PC-9 (cell line): ENCODE measurements around the gene RGS11. TPM values are rescaled to one million over a fixed set of nuclear protein-coding genes. Genes with fewer than 3 reads are reported as not detected.
"Not testable (repeated sequence)": the region's sequence is repeated elsewhere in the genome, so short reads cannot be mapped to it uniquely, and the experiment has no call there.

Experiments used
- BruUV-seq: library from RNA; stranded (reverse); fragments of 400-500 nt; replicated peaks from 2 replicates; lab custom pipeline; 2021; lab: Mats Ljungman, UMichigan
- CTCF ChIA-PET: fragments of 300-600 bp; sonication (Branson Sonifier 250); formaldehyde crosslinking; loops from one replicate; lab custom pipeline; 2022; ENCODE audit warnings: antibody characterized with exemption; lab: Charles Lee
- POLR2A ChIA-PET: fragments of 300-600 bp; sonication (Branson Sonifier 250); formaldehyde crosslinking; loops from one replicate; lab custom pipeline; 2022; ENCODE audit warnings: antibody characterized with exemption; ENCODE audit not compliant: unreplicated experiment; lab: Charles Lee
- DNase-seq, 2 experiments: peaks; one replicate each; pipeline versions ENCODE4 v3.0.0 to v3.0.0-alpha.2; 2015 to 2022; ENCODE audit warnings: mixed read lengths in 1 of 2
- H2AFZ ChIP-seq: fragments of 200-600 bp; sonication (generic); 2 replicates; pipeline ENCODE4 v1.8.1; 2017; ENCODE audit warnings: antibody characterized with exemption
- H3F3A ChIP-seq: fragments of 200-600 bp; sonication (generic); 2 replicates; pipeline ENCODE4 v1.8.1; 2017; ENCODE audit warnings: antibody characterized with exemption, mild to moderate bottlenecking, low read depth; ENCODE audit not compliant: insufficient read depth
- H3K27ac ChIP-seq: fragments of 200-600 bp; sonication (generic); 2 replicates; pipeline ENCODE4 v1.6.1; 2016; ENCODE audit warnings: mixed run types
- H3K27me3 ChIP-seq: fragments of 200-600 bp; sonication (generic); 2 replicates; pipeline ENCODE4 v1.6.1; 2016; ENCODE audit warnings: low read depth, mixed run types; ENCODE audit not compliant: insufficient read depth
- H3K36me3 ChIP-seq: fragments of 200-600 bp; sonication (generic); 2 replicates; pipeline ENCODE4 v1.6.1; 2016; ENCODE audit warnings: low read depth, mixed run types
- H3K4me1 ChIP-seq: fragments of 200-600 bp; sonication (generic); replicated peaks from 2 replicates; pipeline ENCODE4 v1.6.1; 2016; ENCODE audit warnings: mixed run types; ENCODE audit not compliant: insufficient read depth
- H3K4me2 ChIP-seq: fragments of 200-600 bp; sonication (generic); 2 replicates; pipeline ENCODE4 v1.6.1; 2017; ENCODE audit warnings: mixed run types
- H3K4me3 ChIP-seq: fragments of 200-600 bp; sonication (generic); 2 replicates; pipeline ENCODE4 v1.6.1; 2016; ENCODE audit warnings: mixed run types
- H3K79me2 ChIP-seq: fragments of 200-600 bp; sonication (generic); 2 replicates; pipeline ENCODE4 v1.6.1; 2017; ENCODE audit warnings: low read depth, mixed run types
- H3K9me2 ChIP-seq: fragments of 200-600 bp; sonication (generic); 2 replicates; pipeline ENCODE4 v1.8.1; 2017; ENCODE audit warnings: mild to moderate bottlenecking; ENCODE audit not compliant: insufficient read depth
- H3K9me3 ChIP-seq: fragments of 200-600 bp; sonication (generic); 2 replicates; pipeline ENCODE4 v1.8.1; 2016; ENCODE audit warnings: low read depth; ENCODE audit not compliant: insufficient read depth
- H4K20me1 ChIP-seq: fragments of 200-600 bp; sonication (generic); 2 replicates; pipeline ENCODE4 v1.8.1; 2017; ENCODE audit not compliant: insufficient read depth
- EZH2 ChIP-seq: fragments of 200-600 bp; sonication (generic); IDR thresholded peaks from 2 replicates; pipeline ENCODE4 v1.8.0; 2017; ENCODE audit warnings: antibody characterized with exemption, low read depth
- intact Hi-C: fragments of 100-400 bp; cut with micrococcal nuclease; formaldehyde crosslinking; loops from one replicate; pipeline ENCODE4 v1.10.0; 2022; ENCODE audit not compliant: unreplicated experiment
- total RNA-seq: library from RNA; stranded (reverse); gene quantifications from 2 replicates; pipeline ENCODE4 v1.2.3, GENCODE V29; 2021
- TF ChIP-seq, protein P1 (sequence below): fragments of 200-600 bp; sonication (generic); conservative IDR thresholded peaks from 2 replicates; pipeline ENCODE4 v1.6.1; 2017; ENCODE audit warnings: mixed run types, antibody characterized with exemption, mild to moderate bottlenecking, moderate library complexity

The RGS11 gene
- total RNA-seq, 1 experiment from 2014 or later = not detected

DNA sequence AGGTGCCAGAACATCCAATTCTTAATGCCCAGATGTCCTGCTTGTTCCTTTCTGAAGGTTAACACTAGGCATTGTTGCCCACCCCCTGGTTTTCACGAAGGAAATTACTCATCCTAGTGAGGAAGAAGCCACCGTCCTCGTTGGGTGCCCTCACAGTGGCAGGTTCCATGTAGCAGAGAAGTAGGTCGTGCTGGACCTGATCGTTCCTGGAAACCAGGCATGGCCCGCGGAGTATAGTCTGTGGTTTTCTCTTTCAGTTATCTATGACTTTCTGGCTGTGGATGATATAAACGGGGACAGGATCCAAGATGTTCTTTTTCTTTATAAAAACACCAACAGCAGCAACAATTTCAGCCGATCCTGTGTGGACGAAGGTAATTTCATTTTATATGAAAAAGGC, 16.5 kb downstream of the RGS11 start:
- intact Hi-C loops = no loop called here
- Histone ChIP-seq H3K79me2 (no peaks in the 10 kb centered on the region), H4K20me1 (no peaks in the 10 kb centered on the region), H3K27ac (no peak overlapping the region), H3K9me2 (no peaks in the 10 kb centered on the region), H3K4me3 (no peak overlapping the region), H3K9me3 (no peaks in the 10 kb centered on the region), H3K36me3 (no peaks in the 10 kb centered on the region), H3K4me2 (no peak overlapping the region), H3K27me3 (no peaks in the 10 kb centered on the region), H2AFZ (no peak overlapping the region), H3F3A (no peaks in the 10 kb centered on the region), H3K4me1 (no peaks in the 10 kb centered on the region)
- no peak for TF ChIP-seq EZH2
- TF ChIP-seq, protein P1, sequence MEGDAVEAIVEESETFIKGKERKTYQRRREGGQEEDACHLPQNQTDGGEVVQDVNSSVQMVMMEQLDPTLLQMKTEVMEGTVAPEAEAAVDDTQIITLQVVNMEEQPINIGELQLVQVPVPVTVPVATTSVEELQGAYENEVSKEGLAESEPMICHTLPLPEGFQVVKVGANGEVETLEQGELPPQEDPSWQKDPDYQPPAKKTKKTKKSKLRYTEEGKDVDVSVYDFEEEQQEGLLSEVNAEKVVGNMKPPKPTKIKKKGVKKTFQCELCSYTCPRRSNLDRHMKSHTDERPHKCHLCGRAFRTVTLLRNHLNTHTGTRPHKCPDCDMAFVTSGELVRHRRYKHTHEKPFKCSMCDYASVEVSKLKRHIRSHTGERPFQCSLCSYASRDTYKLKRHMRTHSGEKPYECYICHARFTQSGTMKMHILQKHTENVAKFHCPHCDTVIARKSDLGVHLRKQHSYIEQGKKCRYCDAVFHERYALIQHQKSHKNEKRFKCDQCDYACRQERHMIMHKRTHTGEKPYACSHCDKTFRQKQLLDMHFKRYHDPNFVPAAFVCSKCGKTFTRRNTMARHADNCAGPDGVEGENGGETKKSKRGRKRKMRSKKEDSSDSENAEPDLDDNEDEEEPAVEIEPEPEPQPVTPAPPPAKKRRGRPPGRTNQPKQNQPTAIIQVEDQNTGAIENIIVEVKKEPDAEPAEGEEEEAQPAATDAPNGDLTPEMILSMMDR = no peak
- ChIA-PET CTCF (no interaction called here), POLR2A (no interaction called here)
- BruUV-seq = no TSS peak
- DNase-seq = no peak

DNA sequence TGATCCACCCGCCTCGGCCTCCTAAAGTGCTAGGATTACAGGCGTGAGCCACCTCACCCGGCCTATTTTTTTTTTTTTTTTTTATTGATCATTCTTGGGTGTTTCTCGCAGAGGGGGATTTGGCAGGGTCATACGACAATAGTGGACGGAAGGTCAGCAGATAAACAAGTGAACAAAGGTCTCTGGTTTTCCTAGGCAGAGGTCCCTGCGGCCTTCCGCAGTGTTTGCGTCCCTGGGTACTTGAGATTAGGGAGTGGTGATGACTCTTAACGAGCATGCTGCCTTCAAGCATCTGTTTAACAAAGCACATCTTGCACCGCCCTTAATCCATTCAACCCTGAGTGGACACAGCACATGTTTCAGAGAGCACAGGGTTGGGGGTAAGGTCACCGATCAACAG, 17.7 kb downstream of the RGS11 start:
- H3K9me2 ChIP-seq, H3K4me2 ChIP-seq, H3K36me3 ChIP-seq, H3K4me3 ChIP-seq, CTCF ChIA-PET, H3K4me1 ChIP-seq, H3F3A ChIP-seq, H3K27me3 ChIP-seq, H2AFZ ChIP-seq, H3K9me3 ChIP-seq, intact Hi-C loops, H4K20me1 ChIP-seq, H3K27ac ChIP-seq, DNase-seq, POLR2A ChIA-PET, H3K79me2 ChIP-seq, BruUV-seq: not testable (repeated sequence)

DNA sequence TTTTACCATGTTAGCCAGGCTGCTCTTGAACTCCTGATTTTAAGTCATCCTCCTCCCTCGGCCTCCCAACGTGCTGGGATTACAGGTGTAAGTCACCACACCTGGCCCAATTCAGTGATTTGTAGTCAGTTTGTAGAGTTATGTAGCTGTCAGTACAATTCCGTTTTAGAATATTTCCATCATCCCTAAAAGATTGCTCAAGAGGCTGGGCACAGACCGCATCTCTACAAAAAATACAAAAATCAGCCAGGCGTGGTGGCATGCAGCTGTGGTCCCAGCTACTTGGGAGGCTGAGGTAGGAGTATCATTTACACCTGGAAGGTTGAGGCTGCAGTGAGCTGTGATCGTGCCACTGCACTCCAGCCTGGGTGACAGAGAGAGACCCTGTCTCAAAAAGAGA, 20.6 kb downstream of the RGS11 start:
- no TSS peak for BruUV-seq
- intact Hi-C loops = no loop called here
- Histone ChIP-seq H3K9me2 (no peaks in the 10 kb centered on the region), H4K20me1 (no peaks in the 10 kb centered on the region), H3K4me3 (no peak overlapping the region), H3K27ac (no peak overlapping the region), H3K36me3 (no peaks in the 10 kb centered on the region), H3F3A (no peaks in the 10 kb centered on the region), H3K27me3 (no peaks in the 10 kb centered on the region), H3K4me1 (peaks cover 12% of the 10 kb centered on the region; the same call in 1 of the 2 replicates), H2AFZ (no peak overlapping the region), H3K79me2 (no peaks in the 10 kb centered on the region), H3K9me3 (no peaks in the 10 kb centered on the region), H3K4me2 (no peak overlapping the region)
- ChIA-PET CTCF (no interaction called here), POLR2A (interaction anchor here (0.6 to 0.7 kb wide), 2 partner anchors 91 to 125 kb away, joined by 3 read pairs; no protein-coding TSS in a partner anchor)
- no peak for DNase-seq
- no peak for TF ChIP-seq EZH2
- TF ChIP-seq, protein P1 = no peak

DNA sequence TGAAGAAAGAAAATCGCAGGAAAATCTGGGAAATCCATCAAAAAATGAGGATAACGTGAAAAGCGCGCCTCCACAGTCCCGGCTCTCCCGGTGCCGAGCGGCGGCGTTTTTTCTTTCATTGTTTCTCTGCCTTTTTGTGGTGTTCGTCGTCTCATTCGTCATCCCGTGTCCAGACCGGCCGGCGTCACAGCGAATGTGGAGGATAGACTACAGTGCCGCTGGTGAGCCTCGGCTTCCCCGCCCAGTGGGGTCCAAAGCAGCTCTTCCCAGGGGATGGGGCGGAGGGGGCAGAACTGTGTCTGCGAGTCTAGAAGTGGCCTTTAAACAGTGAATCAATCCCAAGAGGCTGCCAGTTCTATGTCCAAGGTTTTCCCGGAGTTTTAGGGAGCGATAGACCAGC, 21.3 kb downstream of the RGS11 start:
- H2AFZ ChIP-seq = no peak overlapping the region
- ChIA-PET POLR2A (interaction anchor here (0.6 kb wide), 1 partner anchor 92 kb away, joined by 3 read pairs; no protein-coding TSS in a partner anchor), CTCF (no interaction called here)
- H3K4me2 ChIP-seq = no peak overlapping the region
- H3K27me3 ChIP-seq = no peaks in the 10 kb centered on the region
- H3K9me2 ChIP-seq = no peaks in the 10 kb centered on the region
- no TSS peak for BruUV-seq
- H3K79me2 ChIP-seq = no peaks in the 10 kb centered on the region
- no peak for TF ChIP-seq EZH2
- TF ChIP-seq, protein P1 = no peak
- DNase-seq = no peak
- no peaks in the 10 kb centered on the region for H4K20me1 ChIP-seq
- H3K4me3 ChIP-seq = no peak overlapping the region
- intact Hi-C loops = no loop called here
- no peaks in the 10 kb centered on the region for H3K36me3 ChIP-seq
- H3K9me3 ChIP-seq = no peaks in the 10 kb centered on the region
- no peaks in the 10 kb centered on the region for H3F3A ChIP-seq
- no peak overlapping the region for H3K27ac ChIP-seq
- peaks cover 14% of the 10 kb centered on the region; the same call in 1 of the 2 replicates for H3K4me1 ChIP-seq
